ENCODE measurements around the gene ALLC.

DNA sequence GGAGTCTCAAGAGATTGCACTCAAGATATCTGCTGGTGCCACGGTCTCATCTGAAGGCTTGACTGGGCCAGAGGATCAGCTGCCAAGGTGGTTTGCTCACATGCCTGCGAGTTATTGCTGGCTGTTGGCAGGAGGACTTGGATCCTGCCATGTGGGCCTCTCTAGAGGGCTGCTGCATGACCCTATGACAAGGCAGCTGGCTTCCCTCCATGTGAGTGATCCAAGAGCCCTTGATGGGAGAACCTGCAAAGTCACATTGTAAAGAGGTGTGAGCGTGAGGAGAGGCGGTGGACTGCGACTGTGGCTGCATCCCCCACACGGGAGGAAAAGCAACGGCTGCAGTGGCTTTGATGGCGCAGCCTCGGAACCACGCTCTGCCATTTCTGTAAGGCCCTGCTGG is 4.0 kb upstream of the ALLC start:
- TF ChIP-seq, protein P1, sequence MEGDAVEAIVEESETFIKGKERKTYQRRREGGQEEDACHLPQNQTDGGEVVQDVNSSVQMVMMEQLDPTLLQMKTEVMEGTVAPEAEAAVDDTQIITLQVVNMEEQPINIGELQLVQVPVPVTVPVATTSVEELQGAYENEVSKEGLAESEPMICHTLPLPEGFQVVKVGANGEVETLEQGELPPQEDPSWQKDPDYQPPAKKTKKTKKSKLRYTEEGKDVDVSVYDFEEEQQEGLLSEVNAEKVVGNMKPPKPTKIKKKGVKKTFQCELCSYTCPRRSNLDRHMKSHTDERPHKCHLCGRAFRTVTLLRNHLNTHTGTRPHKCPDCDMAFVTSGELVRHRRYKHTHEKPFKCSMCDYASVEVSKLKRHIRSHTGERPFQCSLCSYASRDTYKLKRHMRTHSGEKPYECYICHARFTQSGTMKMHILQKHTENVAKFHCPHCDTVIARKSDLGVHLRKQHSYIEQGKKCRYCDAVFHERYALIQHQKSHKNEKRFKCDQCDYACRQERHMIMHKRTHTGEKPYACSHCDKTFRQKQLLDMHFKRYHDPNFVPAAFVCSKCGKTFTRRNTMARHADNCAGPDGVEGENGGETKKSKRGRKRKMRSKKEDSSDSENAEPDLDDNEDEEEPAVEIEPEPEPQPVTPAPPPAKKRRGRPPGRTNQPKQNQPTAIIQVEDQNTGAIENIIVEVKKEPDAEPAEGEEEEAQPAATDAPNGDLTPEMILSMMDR (IDR thresholded peaks at IDR 0.05), result no peak
- no peak for TF ChIP-seq POLR2A (IDR thresholded peaks at IDR 0.05)
